NCI-H226 (cell line): Measurements from ENCODE around the gene SSR4.
A peak's percentile ranks its signal among the peaks of the same experiment; 100 is the strongest.

ENCODE experiments used
- DNase-seq: peaks from one replicate; pipeline ENCODE4 v3.0.0-alpha.2; 2015

The SSR4 gene

GRCh38 chrX:153832728-153833127 lies 38.3 kb downstream of the SSR4 start:
- DNase-seq, result no peak

GRCh38 chrX:153836921-153837320 lies 42.5 kb downstream of the SSR4 start:
- DNase-seq, result no peak

GRCh38 chrX:153844509-153845082 lies 50.1 kb downstream of the SSR4 start:
- no peak for DNase-seq

GRCh38 chrX:153845195-153845594 lies 50.7 kb downstream of the SSR4 start:
- no peak for DNase-seq

GRCh38 chrX:153845842-153846241 lies 51.4 kb downstream of the SSR4 start:
- peak; percentile 39 for DNase-seq
